IPS-15b (cell line): ENCODE data around the gene LLGL2.

ENCODE experiments used
- H3K27me3 ChIP-seq: one replicate; pipeline ENCODE4 v1.6.1; 2013; ENCODE audit warnings: low read length; ENCODE audit not compliant: control insufficient read depth, insufficient read depth
- H3K36me3 ChIP-seq: one replicate; pipeline ENCODE4 v1.6.1; 2013; ENCODE audit warnings: low read length; ENCODE audit not compliant: control insufficient read depth, insufficient read depth
- H3K4me1 ChIP-seq: one replicate; pipeline ENCODE4 v1.6.1; 2013; ENCODE audit warnings: mild to moderate bottlenecking, low read length; ENCODE audit not compliant: control insufficient read depth, insufficient read depth
- H3K4me3 ChIP-seq: one replicate; pipeline ENCODE4 v1.5.1; 2013; ENCODE audit warnings: low read depth, low read length
- H3K9ac ChIP-seq: one replicate; pipeline ENCODE4 v1.6.1; 2013; ENCODE audit warnings: low read depth, mild to moderate bottlenecking, low read length
- H3K9me3 ChIP-seq: one replicate; pipeline ENCODE4 v1.6.1; 2013; ENCODE audit warnings: mild to moderate bottlenecking, low read length; ENCODE audit not compliant: control insufficient read depth, insufficient read depth

Gene LLGL2

DNA sequence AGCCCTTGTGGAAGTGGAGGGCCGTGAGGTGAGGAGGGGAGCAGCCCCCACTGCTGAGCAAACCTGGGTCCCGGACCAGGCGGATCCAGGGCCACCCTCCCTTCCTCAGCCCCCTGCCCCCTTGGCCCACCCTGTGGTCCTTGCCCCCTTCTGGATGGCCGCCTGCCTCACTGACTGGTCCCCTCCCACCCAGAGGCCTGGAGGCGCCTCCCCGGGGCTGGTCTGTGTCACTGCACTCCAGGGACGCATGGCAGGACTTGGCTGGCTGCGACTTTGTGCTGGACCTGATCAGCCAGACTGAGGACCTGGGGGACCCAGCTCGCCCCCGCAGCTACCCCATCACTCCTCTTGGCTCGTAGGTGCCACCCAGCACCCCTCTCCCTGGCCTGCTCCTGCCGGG, 88.5 kb downstream of the LLGL2 start:
- Histone ChIP-seq H3K9ac (no peak overlapping the region), H3K4me3 (no peak overlapping the region), H3K27me3 (no peaks in the 10 kb centered on the region), H3K4me1 (no peaks in the 10 kb centered on the region), H3K9me3 (no peaks in the 10 kb centered on the region), H3K36me3 (peaks cover 4% of the 10 kb centered on the region)

DNA sequence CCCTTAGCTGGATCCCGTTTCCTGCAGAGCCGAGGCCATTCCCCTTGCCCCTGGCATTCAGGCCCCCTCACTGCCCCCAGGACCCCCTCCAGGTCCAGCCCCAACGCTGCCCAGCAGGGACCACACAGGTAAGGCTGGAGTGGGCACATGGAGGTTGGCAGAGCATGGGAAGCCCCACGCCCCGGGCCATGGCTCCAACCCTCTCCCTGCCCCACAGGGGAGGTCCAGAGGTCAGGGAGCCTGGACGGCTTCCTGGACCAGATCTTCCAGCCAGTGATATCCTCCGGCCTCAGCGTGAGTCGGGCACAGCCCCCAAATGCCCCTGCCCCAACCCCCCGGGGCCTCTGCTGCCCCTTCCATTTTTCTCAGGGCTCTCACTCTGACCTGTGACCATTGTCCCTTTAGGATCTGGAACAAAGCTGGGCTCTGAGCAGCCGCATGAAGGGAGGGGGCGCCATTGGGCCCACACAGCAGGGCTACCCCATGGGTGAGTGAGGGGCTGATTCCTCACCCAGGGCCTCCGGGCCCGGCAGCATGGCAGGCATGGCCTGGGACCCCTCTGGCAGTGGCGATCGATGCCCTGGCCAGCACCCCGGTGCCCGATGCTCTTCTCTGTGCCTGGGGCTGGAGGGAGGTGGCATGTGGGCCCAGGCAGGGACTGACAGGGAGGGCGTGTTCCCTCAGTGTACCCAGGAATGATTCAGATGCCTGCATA, 89.2 kb downstream of the LLGL2 start:
- Histone ChIP-seq H3K9me3 (no peaks in the 10 kb centered on the region), H3K4me1 (no peaks in the 10 kb centered on the region), H3K4me3 (no peak overlapping the region), H3K27me3 (no peaks in the 10 kb centered on the region), H3K36me3 (peaks cover 4% of the 10 kb centered on the region), H3K9ac (no peak overlapping the region)

DNA sequence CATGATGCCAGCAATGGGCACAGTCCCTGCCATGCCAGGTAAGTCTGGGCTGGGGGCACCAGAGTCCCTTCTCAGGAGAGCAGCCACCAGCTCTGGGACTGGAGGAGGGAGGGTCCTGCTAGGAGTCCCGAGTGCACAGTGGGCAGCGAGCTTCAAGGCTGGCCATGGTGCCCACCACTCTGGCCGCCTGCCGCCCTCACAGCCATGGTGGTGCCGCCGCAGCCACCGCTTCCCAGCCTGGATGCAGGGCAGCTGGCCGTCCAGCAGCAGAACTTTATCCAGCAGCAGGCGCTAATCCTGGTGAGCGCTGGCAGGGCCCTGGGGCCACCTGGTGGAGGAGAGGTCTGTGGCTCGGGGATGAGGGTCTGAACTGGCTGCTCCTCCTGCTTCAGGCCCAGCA, 89.8 kb downstream of the LLGL2 start:
- no peak overlapping the region for H3K4me3 ChIP-seq
- no peaks in the 10 kb centered on the region for H3K9me3 ChIP-seq
- H3K27me3 ChIP-seq = no peaks in the 10 kb centered on the region
- no peaks in the 10 kb centered on the region for H3K4me1 ChIP-seq
- peaks cover 4% of the 10 kb centered on the region for H3K36me3 ChIP-seq
- no peak overlapping the region for H3K9ac ChIP-seq

DNA sequence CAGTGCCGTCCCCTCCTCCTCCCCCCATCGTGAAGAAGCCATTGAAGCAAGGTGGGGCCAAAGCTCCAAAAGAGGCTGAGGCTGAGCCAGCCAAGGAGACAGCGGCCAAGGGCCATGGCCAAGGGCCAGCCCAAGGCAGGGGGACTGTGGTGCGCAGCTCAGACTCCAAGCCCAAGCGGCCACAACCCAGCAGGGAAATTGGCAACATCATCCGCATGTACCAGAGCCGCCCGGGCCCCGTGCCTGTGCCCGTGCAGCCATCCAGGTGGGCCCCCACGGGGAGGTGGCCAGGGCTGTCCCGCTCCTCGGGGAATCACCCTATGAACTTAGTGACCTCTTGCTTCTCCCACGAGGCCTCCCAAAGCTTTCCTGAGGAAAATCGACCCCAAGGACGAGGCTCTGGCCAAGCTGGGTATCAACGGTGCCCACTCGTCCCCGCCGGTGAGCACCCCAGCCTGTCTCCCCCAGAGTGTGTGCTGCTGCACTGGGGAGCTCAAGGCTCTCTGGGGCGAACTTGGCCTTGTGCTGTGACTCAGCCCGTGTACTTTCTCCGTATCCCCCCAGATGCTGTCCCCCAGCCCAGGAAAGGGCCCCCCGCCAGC, 91.1 kb downstream of the LLGL2 start:
- Histone ChIP-seq H3K4me3 (no peak overlapping the region), H3K9me3 (no peaks in the 10 kb centered on the region), H3K9ac (no peak overlapping the region), H3K27me3 (no peaks in the 10 kb centered on the region), H3K4me1 (no peaks in the 10 kb centered on the region), H3K36me3 (peaks cover 4% of the 10 kb centered on the region)

DNA sequence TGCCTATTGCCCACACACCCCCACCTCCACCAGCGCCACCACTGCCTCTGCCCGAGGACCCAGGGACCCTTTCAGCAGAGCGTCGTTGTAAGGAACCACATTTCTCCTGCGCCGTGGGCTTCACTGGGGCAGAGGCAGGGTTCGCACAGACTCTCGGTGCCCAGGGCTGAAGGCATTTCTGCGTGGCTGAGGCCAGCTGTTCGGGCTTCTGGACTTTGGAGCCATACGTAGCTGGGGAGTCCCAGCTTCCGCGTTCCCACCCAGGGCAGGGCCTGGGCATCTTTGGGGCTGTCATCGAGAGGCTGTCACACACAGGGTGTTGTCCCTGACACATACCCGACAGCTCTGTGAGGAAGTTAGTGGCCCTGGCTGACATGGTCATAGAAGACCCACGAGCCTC, 91.7 kb downstream of the LLGL2 start:
- Histone ChIP-seq H3K27me3 (no peaks in the 10 kb centered on the region), H3K4me3 (no peak overlapping the region), H3K9ac (no peak overlapping the region), H3K4me1 (no peaks in the 10 kb centered on the region), H3K36me3 (peaks cover 4% of the 10 kb centered on the region), H3K9me3 (no peaks in the 10 kb centered on the region)

DNA sequence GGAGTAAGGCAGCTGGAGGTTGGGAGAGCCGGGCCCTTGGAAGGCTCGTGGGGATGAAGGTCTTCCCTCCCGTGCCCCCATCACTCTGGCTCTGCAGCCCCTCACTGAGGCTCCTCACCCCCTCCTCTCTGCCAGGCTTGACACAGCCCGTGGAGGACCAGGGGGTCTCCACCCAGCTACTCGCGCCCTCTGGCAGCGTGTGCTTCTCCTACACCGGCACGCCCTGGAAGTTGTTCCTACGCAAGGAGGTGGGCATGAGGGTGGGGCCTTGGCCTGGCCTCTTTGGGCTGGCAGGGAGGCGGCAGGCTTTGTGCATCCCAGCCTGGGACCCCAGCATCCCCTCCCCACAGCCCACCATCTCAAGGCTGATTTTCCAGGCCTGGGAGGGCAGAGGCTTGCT, 92.2 kb downstream of the LLGL2 start:
- Histone ChIP-seq H3K4me3 (no peak overlapping the region), H3K9ac (no peak overlapping the region), H3K27me3 (no peaks in the 10 kb centered on the region), H3K9me3 (no peaks in the 10 kb centered on the region), H3K4me1 (no peaks in the 10 kb centered on the region), H3K36me3 (peaks cover 4% of the 10 kb centered on the region)

DNA sequence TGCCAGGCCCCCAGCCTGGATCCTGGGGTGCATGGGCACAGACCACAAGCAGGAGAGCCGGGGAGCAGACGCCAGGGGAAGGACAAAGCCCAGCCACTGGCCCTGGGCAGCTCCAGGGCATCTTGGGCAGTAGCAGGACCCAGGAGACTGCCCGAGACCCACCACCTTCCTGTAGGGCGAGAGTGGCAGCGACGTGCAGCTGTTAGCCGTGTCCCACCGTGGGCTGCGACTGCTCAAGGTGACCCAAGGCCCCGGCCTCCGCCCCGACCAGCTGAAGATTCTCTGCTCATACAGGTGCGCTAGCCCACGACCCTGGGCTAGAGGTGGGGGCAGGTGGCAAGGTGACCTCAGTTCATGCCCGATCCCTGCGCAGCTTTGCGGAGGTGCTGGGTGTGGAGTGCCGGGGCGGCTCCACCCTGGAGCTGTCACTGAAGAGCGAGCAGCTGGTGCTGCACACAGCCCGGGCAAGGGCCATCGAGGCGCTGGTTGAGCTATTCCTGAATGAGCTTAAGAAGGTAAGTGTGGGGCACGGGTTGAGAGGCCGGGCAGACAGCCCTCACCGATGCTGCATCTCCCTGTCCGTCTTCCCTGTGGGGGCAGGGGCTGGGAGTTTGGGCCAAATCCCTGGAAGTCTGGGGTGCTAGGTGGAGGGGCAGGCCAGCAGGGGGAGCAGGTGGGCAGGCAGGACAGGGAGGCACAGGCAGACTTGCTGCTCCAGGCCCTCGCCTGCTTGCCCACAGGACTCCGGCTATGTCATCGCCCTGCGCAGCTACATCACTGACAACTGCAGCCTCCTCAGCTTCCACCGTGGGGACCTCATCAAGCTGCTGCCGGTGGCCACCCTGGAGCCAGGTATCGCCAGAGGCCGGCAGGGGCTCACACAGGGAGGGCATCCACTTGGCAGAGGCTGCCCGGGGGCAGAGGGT, 94.3 kb downstream of the LLGL2 start:
- Histone ChIP-seq H3K9ac (no peak overlapping the region), H3K36me3 (peaks cover 4% of the 10 kb centered on the region), H3K27me3 (no peaks in the 10 kb centered on the region), H3K4me1 (no peaks in the 10 kb centered on the region), H3K9me3 (no peaks in the 10 kb centered on the region), H3K4me3 (no peak overlapping the region)

DNA sequence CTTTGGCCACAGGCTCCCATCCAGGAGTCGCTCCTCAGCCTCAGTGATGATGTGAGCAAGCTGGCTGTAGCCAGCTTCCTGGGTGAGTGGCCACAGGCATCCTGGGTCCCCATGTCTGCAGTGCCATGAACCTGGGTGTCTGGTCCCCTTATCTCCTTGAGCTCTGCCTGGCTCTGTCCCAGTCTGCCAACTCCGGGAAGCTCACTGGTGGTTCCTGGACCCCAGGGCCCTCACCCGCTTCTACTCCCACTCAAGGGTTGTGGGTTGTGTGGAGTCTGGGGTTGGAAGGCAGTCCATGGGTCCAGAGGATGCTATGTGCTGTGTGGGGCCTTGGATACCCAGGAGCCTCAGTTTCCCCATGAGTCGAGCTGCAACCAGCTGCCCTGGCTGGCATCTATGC, 96.0 kb downstream of the LLGL2 start:
- H3K27me3 ChIP-seq = no peaks in the 10 kb centered on the region

DNA sequence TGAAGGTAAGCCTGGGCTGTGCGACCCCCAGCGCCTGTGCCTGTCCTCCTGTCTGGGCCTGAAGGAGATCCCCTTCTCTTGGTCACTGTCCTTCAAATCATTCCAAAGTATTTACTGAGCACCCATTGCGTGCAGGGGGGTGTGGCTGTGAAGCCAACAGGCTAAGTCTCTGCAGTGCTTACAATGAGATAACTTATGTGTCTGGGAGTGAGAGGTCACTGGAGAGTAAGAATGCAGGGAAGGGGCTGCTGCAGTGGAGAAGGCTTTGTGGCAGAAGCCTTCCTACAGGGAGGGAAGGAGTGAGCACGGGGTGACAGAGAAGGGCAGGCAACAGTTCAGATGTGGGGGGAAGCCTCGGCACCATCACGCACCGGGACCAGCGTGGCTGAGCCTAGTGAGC, 96.6 kb downstream of the LLGL2 start:
- H3K4me3 ChIP-seq = no peak overlapping the region
- H3K27me3 ChIP-seq = no peaks in the 10 kb centered on the region
- H3K4me1 ChIP-seq = no peaks in the 10 kb centered on the region
- no peaks in the 10 kb centered on the region for H3K9me3 ChIP-seq
- H3K36me3 ChIP-seq = peaks cover 2% of the 10 kb centered on the region
- H3K9ac ChIP-seq = no peak overlapping the region

More for the DNA sequence above, 96.0 kb downstream of the LLGL2 start:
- peaks cover 2% of the 10 kb centered on the region for H3K36me3 ChIP-seq
- H3K4me3 ChIP-seq = no peak overlapping the region
- H3K9ac ChIP-seq = no peak overlapping the region
- H3K9me3 ChIP-seq = no peaks in the 10 kb centered on the region
- H3K4me1 ChIP-seq = no peaks in the 10 kb centered on the region

DNA sequence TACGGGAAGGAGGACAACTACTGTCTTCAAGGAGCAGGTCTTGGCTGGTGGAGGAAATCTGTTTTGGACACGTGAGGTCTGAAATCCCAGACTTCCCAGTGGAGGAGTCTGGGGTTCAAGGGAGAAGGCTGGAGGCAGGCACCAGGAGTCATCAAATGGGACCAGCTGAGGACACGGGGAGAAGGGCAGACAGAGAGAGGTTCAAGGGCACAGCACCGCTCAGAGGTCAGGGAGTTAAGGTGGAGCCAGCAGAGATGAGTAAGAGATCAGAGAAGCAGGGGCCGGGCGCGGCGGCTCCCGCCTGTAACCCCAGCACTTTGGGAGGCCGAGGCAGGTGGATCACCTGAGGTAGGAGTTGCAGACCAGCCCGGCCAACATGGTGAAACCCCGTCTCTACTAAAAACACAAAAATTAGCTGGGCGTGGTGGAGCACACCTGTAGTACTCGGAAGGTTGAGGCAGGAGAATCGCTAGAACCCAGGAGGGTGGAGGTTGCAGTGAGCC, 97.3 kb downstream of the LLGL2 start:
- H3K27me3 ChIP-seq = no peaks in the 10 kb centered on the region

DNA sequence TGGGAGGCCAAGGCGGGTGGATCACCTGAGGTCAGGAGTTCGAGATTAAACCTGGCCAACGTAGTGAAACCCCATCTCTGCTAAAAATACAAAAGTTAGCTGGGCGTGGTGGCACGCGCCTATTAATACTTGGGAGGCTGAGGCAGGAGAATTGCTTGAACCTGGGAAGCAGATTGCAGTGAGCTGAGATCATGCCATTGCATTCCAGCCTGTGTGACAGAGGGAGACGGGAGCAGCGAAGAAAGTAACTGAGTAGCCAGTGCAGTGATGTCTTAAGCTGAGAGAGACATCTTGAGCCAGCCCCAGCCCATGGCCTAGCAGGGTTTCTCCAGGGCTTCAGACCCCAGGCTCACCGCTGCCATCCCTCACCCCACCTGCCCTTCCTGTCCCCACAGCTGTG, 97.9 kb downstream of the LLGL2 start:
- no peak overlapping the region for H3K4me3 ChIP-seq
- H3K4me1 ChIP-seq = no peaks in the 10 kb centered on the region
- peaks cover 2% of the 10 kb centered on the region for H3K36me3 ChIP-seq
- no peak overlapping the region for H3K9ac ChIP-seq
- H3K9me3 ChIP-seq = no peaks in the 10 kb centered on the region
- H3K27me3 ChIP-seq = no peaks in the 10 kb centered on the region

More for the DNA sequence above, 97.3 kb downstream of the LLGL2 start:
- Histone ChIP-seq H3K36me3 (peaks cover 2% of the 10 kb centered on the region), H3K4me1 (no peaks in the 10 kb centered on the region), H3K4me3 (no peak overlapping the region), H3K9me3 (no peaks in the 10 kb centered on the region), H3K9ac (no peak overlapping the region)
